ENCODE data around the gene NUP214.
"Not testable (repeated sequence)": the region's sequence is repeated elsewhere in the genome, so short reads cannot be mapped to it uniquely, and the experiment has no call there.

Gene NUP214

DNA sequence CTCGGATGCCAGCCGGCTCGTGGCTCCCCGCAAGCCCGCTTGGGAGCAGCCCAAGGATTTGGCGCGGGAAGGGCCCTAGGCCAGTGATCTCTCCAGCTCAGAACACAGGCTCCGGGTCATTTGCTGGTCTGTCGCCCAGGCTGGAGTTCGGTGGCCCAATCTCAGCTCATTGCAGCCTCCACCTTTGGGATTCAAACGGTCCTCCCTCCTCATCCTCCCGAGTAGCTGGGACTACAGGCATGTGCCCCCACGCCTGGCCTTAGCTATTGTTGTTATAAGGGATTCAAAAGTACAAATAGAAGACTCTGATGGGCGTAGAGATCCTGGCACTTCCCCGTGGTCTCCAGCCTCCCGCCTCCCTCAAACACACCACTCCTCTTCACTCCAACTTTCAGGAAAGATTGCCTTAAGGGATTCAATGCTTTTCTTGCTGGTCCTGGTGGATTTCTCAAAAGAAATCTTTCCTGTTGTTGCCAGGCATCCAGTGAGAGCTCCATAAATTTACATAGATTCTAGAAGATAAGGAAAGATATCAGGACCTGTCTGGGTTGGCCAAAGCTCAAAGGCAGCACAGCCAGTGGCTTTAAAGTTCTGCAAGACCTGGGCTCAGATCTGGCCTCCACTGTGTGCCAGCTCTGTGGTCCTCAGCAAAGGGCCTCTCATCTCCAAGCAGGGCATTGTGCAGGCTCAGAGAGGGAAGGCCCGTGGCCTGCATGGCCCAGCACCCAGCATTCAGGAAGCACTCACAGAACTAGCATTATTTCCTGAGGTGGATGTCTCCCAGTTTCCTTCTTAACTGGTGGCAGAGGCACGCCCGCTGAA is 28.0 kb upstream of the NUP214 start:
- no peak for DNase-seq

DNA sequence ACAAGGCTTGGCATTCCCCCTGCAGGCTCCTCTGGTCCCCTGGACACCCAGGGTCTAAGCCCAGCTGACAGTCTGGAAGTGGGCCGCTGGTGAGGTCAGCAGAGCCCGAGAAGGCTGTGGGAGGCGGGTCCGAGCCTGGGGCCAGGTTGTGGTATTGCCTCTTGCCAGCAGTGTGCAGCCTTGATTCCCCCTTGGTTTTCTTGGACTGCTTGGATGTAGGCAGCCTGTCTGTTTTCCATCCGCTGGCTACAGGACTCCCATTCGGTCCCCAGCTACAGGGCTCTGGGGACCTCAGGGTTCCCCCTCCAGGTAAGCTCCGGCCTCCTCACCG is 27.5 kb upstream of the NUP214 start:
- no peak for DNase-seq

DNA sequence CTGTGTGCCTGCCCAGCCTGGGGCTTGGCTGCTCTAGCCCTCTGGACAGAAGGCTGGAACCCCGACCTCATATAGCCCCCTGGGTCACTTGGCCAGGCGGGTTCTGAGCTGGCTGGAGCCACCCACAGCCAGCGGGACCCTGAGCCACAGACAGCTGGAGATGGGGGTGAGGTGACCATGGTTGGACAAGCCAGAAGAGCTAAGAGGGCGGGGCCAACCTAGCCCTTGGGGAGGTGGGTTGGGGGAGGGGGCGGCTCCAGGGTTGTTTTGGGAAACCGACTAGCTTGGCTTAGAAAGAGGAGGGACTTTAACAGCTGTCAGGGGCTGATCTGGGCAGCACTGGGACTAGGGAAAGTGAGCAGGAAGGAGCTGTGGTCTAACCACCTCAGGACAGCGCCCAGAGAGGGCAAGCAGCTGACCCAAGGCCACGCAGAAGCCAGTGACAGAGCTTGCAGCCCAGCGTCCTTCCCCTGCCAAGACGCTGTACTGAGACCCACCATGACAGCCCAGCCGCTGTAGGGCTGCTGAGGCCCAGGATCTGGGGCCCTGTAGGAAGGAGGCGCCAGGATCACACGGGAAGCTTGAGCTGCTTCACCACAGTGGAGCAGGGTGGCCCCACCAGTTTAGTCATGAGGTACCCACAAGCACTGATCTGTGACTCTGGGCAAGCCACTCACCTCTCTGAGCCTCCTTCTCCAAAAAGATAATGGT is 26.8 kb upstream of the NUP214 start:
- DNase-seq: no peak

DNA sequence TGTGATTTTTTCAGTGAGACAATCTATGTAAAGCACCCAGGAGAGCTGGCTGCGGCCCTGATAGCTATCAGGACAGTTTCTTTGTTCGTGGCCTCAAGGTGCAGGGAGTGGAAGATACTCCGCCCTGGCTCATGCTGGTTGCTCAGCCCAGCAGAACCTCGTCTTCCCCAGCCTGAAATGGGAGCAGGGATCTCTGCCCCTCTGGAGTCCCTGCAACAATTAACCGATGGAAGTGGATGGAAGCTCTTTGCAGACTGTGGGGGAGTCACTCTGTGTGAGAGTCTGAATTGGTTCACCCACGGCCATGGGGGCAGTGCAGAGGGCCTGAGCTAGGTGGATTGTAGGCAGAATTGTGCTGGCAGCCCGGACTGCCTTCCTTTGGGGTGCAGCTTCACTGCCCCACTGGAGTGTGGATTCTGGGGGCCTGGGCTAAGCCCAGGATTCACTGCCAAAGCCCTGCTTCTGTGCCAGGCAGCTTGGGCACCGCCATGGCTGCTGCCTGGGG is 26.2 kb upstream of the NUP214 start:
- DNase-seq: no peak

DNA sequence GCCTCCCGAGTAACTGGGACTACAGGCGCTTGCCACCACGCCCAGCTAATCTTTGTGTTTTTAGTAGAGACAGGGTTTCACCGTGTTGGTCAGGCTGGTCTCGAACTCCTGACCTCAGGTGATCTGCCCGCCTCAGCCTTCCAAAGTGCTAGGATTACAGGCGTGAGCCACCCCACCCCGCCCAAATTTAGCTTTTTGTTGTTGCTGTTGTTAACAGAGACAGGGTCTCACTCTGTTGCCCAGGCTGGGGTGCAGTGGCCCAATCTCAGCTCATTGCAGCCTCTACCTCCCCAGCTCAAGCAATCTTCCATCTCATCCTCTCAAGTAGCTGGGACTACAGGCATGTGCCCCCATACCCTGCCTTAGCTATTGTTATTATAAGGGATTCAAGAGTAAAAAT is 25.5 kb upstream of the NUP214 start:
- DNase-seq: not testable (repeated sequence)

DNA sequence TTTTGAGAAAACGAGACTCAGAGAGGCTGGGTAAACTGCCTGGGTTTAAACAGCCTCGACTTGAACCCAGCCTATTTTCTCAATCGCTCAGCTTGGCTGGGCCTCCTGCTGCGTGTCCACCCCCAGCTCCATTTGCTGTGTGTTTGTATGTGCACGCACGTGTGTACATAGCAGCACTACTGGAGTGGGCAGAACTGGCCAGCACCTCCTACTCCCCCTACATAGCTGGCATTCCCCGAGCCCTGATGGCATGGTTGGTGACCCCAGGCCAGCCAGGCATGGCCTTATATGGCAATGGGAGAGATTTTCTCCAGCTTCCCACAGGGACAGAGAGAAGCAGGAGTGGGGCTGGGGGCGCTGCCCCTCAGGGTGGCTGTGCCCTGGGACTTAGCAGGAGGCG is 24.9 kb upstream of the NUP214 start:
- DNase-seq: no peak

DNA sequence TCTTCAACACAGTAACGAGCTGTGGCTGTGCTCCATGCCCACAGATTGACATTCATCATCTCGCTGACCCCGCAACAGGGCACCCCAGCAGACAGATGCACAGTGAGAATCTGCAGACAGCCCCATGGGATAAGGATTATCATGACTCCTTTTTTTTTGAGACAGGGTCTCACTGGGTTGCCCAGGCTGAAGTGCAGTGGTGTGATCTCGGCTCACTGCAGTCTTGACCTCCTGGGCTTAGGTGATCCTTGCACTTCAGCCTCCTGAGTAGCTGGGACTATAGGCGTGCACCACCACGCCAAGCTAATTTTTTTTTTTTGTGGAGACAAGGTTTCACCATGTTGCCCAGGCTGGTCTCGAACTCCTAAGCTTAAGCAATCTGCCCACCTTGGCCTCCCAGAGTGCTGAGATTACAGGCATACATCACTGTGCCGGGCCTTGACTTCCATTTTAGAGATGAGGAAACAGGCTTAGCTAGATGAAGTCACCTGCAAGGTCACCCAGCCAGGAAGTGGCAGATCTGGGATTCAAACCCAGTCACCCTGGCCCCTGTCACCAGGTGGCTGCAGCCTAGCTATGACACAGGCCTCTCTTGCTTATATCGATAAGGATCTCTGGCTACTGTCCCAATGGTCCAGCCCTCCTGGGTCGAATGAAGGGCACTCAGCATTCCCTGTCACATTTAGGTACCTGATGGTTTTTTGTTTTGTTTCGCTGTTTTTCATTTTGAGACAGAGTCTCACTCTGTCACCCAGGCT is 24.0 kb upstream of the NUP214 start:
- DNase-seq: no peak

DNA sequence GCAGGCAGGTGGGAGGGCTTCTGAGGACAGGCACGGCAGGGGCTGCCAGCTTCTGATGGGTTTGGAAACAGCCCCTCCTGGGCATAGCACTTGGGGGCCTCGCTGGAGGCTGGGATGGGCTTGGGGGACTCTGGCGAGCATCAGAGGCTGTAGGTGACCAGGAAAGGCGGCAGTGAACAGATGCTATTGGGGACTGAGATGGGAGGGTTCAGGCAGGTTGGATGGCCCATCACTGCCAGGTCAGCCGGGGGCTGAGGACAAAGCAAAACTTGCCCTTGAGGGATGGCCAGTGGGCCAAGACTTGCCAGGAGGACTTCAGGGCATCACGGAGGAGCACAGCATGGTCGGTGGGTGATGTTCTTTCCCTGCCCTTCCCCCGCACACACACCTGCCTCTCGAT is 22.4 kb upstream of the NUP214 start:
- no peak for DNase-seq

DNA sequence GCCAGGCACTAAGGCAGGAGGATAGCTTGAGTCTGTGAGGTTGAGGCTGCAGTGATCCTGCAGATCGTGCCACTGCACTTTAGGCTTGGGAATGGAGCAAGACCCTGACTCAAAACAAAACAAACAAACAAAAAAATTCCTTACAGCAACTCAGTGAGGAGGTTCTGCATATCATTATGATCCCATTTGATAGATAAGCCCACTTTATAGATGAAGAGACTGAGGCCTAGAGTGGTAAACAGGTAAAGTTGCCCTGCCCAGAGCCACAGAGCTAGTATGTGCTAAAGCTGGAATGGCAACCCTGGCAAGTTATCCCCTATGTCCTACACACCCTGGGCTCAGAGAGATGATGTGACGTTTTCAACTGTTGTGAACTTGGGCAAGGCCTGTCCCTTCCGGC is 21.9 kb upstream of the NUP214 start:
- DNase-seq: no peak

DNA sequence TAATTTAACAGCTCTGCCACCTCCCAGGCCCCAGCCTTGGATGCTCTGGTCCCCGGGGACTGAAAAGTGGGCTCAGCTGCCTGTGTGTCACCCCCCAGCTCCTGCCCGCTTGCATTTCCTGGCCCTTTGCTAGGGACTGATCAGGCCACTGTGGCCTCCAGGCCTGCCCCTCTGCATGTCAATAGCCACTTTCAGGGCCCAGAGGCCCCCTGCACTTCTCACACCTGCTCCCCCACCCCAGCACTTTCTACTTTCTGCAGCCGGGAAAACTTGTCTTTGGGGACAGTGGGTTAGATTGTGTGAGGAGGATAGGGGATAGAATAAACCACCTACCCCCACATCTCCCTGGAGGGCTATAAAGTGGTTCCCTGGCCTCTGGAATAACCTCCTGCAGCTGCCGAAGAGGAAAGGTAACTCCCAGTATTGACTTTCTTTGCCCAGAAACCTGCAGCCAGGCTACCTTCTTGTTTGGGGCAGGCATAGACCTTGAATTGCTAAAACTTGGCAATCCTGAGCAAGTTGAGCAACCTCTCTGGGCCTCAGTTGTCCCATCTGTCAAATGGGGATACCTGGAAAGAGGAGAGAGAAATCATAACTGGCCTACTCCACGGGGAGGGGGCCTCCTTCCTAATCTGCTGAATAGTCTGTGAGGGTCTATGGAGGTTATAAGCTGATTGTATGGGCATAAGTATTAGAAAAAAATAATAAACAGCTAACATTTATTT is 21.2 kb upstream of the NUP214 start:
- DNase-seq: no peak

DNA sequence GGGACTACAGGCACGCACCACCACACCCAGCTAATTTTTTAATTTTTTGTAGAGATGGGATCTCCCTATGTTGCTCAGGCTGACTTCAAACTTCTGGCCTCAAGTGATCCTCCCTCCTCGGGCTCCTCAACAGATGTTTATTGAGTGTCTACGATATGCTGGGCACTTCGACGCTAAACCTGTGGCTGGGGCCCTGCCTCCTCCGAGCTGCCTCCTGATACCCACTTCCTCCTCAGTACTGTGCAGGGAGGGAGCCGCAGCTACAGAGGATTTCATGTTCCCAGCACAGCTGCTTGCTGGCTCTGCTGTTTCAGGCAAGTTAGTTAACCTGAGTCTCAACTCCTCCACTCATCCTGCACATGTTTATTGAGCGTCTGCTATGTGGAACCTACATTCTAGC is 19.4 kb upstream of the NUP214 start:
- no peak for DNase-seq

DNA sequence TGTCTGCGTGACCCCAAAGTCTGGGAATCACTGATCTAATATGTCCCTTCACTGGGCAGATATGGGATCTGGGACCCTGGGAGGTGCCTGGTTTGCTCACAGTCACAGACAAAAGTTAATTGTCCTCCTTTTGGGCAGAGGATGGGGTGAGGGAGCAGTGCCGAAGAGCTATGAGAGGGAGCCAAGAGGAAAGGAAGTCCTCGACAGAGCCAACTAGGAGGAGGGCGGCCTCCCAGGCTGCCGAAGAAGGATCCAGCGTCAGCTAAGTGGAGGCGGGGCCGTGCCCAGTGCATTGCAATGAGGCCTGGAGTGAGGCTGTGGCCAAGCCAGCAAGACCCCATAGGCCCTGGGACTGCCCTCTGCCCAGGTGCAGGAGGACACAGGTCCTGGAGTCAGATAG is 17.6 kb upstream of the NUP214 start:
- no peak for DNase-seq

DNA sequence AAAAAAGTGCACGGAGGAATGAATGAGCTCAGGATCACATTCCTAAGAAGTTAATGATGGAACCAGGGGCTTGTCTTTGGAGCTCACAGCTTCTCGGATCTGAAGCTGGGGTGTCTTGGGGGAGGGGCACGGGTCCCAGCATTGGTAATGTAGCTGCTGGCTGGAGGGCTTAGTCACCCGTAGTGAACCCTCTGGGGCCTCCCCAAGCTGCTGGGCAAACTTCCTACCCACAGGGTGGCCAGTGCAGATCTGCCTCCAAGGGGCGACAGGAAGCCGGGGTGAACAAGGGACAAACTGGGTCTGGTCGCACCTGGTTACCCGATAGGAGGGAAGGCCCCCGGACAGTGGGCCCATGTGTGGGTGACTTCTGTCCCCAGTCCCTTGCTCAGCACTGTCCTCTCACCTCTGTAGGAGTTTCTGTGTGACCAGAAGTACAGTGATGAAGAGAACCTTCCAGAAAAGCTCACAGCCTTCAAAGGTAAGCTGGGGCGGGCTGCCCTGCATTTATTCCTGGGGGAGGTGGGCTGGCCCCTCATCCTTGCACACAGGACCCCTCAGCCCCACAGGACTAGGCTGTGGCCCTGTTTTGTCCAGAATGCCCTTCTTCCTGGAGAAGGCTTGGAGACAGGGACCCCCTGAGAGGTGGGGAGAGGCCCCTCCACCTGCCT is 14.1 kb upstream of the NUP214 start:
- peak; percentile 52 for DNase-seq

DNA sequence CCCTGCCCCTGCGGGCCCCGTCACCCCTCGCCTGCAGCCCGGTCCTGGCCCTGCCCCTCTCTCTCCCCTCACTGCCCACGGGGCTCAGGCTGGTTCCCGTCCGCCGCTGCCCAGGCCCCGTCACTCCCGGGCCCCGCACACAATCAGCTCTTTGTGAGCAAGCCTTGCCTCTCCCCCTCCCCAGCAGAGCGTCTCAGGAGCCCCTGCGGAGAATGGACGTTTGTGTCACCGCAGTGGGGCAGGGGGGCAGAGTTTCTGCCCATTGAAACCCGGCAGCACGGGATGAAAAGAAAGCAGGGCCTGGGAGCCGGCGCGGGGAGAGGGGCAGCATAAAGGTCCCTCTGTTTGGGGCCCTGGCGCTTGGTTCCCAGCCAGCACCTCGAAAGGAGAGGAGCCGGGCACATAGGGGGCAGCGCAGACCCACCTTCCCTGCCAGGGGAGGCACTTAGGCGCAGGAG is 13.5 kb upstream of the NUP214 start:
- DNase-seq: no peak

DNA sequence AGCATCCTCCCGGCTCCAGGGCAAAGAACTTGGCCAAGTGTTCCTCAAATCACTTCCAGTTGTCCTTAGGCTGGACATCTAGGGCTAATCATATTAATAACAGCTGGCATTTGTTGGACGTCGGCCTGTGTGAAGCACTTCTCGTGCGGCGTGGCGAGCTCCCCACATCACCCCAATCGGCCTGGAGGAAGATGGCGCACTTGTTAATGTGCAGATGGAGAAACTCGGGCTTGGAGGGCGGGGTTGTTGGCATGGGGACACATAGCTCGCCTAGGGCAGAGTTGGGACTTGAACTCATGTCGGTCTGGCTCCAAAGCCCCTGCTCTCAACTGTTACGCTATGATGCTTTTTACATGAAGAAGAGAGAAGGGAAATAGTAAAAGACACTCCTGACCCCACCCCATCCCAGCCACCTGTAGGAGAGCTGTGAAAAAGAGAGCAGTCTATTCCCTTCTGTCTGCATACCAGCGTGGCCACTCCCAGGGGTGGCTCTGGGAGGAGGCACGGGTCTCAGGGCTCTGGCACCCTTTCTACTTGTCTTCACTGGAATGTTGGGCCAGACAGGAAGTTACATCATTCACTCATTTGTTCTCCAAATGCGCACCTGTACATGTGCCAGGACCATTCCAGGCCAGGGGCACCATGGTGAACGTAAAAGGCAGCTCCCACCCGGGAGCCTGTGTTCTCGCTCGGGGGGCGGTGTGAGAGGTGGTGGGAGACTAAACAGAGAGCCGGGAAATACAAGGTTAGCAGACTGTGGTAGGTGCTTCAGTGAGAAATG is 12.8 kb upstream of the NUP214 start:
- DNase-seq: no peak

DNA sequence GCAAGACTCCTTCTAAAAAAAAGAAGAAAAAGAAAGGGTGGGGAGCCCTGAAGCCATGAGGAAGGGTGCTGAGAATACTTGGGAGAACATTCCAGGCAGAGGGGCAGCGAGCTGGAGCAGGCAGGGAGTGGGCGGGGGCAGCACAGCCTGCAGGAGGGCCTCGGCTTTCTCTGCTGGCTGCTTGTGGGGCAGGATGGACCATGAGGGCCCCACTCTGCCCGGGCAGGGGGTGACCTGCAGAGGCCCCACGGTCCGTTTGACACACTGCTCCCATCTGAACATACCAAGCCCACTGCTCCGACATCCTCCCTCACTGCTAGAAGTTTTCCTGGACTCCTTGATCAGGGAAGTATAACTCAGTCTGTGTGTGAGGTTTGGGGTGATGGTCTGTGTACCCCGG is 11.7 kb upstream of the NUP214 start:
- DNase-seq: no peak

DNA sequence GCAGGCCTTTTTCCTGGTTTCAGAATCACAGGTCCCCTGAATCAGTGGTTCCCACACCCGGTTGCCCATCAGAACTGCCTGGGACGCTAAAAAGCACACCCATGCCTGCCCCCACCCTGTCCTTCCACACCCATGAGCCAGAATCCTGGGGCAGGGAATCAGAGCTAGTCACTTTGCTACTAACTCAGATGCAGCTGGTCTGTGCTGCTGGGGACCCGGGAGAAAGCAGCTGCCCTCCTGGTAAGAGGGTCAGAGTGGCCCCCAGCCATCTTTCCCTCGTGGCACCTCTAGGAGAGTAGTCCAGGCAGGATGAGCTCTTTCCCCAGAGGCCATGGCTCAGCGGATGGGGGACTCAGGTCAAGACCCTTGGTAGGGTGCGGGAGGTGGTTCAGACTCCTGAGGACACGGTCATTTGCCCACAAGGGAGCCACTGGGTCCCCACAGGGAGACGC is 11.3 kb upstream of the NUP214 start:
- DNase-seq: no peak

DNA sequence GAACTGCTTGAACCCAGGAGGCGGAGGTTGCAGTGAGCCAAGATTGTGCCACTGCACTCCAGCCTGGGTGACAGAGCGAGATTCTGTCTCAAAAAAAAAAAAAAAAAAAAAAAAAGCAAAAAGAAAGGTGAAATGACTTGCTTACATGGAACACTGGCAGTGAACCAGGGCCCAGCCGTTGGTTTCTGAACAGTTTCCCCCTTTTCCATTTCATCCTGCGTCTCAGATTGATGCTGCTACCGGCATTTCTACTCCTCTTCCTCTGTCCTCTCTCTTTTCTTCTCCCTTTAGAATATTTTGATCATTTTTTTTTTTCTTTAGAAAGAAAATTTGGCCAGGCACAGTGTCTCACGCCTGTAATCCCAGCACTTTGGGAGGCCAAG is 10.0 kb upstream of the NUP214 start:
- DNase-seq: not testable (repeated sequence)

DNA sequence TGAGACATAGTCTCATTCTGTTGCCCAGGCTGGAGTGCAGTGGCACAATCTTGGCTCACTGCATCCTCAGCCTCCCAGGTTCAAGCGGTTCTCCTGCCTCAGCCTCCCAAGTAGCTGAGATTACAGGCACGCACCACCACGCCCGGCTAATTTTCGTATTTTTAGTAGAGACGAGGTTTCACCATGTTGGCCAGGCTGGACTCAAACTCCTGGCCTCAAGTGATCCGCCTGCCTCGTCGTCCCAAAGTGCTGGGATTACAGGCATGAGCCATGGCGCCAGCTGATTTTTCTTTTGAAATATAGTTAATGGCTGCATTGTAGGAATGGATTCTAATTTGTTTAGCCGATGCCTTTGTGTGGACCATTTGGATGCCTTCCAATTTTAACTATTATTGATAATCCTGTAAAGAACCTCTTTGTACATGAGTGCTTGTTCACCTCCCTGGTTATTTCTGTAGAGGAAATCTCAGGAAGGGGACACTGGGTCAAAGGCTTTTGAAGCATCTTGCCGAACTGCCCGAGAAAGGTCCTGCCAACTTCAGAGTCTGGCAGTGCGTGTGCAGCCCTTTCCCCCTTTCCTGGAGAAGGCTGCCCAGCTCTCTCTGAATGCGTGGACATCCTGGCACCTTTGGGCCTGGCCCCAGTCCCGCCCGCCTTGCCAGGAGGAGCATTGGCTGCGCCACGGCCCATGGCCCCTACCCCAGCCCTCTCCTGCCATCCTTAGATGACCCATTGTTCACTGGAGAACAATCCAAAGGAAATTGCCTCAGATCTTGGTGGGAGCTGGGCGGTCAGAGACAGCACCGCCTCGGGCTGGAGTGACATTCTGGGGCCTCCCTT is 8.9 kb upstream of the NUP214 start:
- DNase-seq: no peak

DNA sequence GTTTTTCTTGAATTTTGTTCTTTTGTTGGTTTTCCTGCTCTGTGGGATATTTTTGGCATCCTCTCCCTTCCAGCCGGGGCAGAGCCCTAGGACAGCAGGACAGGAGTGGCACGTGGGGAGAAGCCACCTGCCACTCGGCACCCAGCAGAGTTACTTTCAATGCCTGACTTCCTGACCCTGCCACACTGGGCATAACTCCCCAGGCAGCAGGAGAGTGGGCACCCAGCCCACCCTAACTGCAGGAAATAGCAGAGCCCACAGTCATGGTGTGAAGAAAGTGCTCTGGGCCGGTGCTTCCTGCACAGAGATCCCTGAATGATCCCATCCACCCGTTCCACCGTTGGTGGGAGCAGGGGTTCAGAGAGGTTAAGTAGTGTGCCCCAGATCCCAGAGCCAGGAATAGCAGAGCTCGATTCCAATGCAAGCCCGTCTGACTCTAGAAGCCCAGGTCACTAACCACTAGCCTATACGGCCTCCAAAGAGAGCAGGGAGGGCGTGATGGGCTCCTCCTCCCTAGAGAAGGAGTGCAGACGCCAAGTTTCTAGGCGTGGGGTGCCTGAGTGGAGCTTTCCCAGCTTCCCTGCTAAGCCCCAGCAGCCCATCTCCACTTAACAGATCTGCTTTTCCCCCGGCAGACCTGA is 8.1 kb upstream of the NUP214 start:
- DNase-seq: no peak

Data from EL (cell line).